ENCODE results near the gene CCDC3.
A peak's percentile ranks its signal among the peaks of the same experiment; 100 is the strongest.

The CCDC3 gene

DNA sequence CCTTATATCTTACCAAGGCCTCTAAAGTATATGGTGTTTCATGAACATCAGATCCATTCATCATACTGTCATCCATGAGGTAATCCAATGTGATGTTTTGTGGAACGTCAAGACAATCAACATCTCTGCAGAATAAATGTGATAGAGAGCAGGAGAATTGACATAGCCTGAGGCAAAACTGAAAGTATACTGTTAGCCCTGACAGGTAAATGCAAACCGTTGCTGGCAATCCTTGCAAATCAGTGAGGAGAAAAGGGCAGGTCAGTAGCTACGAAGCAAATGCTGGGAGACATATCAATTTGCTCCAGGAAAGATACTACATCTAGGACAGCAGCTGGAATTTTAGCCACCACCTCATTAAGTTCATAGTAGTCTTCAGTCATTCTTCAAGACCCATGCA is 4.5 kb upstream of the CCDC3 start:
- DNase-seq (ENCODE audit: low read depth) = no peak
- TF ChIP-seq POLR2A (IDR thresholded peaks at IDR 0.05; ENCODE audit: extremely low read depth, insufficient read length) (no peak), MAX (IDR thresholded peaks at IDR 0.05; ENCODE audit: low read depth, low read length) (no peak), MYC (IDR thresholded peaks at IDR 0.05; ENCODE audit: low read depth, low read length) (no peak)
- TF ChIP-seq, protein P1, sequence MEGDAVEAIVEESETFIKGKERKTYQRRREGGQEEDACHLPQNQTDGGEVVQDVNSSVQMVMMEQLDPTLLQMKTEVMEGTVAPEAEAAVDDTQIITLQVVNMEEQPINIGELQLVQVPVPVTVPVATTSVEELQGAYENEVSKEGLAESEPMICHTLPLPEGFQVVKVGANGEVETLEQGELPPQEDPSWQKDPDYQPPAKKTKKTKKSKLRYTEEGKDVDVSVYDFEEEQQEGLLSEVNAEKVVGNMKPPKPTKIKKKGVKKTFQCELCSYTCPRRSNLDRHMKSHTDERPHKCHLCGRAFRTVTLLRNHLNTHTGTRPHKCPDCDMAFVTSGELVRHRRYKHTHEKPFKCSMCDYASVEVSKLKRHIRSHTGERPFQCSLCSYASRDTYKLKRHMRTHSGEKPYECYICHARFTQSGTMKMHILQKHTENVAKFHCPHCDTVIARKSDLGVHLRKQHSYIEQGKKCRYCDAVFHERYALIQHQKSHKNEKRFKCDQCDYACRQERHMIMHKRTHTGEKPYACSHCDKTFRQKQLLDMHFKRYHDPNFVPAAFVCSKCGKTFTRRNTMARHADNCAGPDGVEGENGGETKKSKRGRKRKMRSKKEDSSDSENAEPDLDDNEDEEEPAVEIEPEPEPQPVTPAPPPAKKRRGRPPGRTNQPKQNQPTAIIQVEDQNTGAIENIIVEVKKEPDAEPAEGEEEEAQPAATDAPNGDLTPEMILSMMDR (IDR thresholded peaks at IDR 0.05; ENCODE audit: low read depth, low read length) = no peak
- H3K4me3 ChIP-seq (ENCODE audit: low read depth, low read length) = no peak overlapping the region

DNA sequence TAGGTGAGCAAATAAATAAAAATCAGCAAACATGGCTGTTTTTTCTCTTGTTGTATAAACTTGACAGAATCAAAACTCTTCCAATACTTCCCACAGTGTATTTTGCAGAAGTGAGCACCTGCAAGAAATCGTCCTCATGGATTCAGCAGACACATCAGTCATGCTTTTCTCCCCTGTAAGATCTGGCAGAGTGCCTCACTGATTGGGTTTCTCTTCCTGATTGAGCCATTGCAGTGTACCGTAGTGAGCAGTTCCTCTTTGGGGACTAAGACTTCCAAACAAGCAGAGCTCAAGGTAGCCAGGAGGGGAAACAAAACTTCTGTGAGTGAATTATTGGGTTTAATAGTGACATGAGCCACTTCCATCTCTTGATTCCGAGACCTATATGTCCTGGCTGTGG is 2.2 kb upstream of the CCDC3 start:
- DNase-seq (ENCODE audit: low read depth) = peak; percentile 41
- no peak for TF ChIP-seq MYC (IDR thresholded peaks at IDR 0.05; ENCODE audit: low read depth, low read length)
- TF ChIP-seq, protein P1 (IDR thresholded peaks at IDR 0.05; ENCODE audit: low read depth, low read length) = no peak
- no peak for TF ChIP-seq POLR2A (IDR thresholded peaks at IDR 0.05; ENCODE audit: extremely low read depth, insufficient read length)
- no peak for TF ChIP-seq MAX (IDR thresholded peaks at IDR 0.05; ENCODE audit: low read depth, low read length)
- no peak overlapping the region for H3K4me3 ChIP-seq (ENCODE audit: low read depth, low read length)

DNA sequence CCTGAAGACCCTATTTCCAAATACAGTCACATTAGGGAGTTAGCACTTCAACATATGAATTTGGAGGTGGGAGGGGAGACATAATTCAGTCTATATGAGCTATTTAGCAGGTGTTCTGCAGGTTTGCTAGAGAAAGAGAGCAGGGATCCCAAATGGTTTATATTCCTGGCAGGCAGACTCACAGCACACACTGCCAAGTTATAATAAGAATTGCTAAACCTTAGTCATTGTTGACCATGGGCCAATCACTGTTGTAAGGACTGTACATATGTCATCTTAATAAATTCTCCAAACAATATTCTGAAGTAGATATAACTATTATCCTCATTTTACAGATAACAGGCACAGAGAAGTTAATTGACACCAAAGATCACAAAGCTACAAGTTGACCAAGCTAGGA is 1.5 kb upstream of the CCDC3 start:
- no peak for DNase-seq (ENCODE audit: low read depth)
- TF ChIP-seq MYC (IDR thresholded peaks at IDR 0.05; ENCODE audit: low read depth, low read length) (no peak), POLR2A (IDR thresholded peaks at IDR 0.05; ENCODE audit: extremely low read depth, insufficient read length) (no peak), MAX (IDR thresholded peaks at IDR 0.05; ENCODE audit: low read depth, low read length) (no peak)
- TF ChIP-seq, protein P1 (IDR thresholded peaks at IDR 0.05; ENCODE audit: low read depth, low read length) = no peak

DNA sequence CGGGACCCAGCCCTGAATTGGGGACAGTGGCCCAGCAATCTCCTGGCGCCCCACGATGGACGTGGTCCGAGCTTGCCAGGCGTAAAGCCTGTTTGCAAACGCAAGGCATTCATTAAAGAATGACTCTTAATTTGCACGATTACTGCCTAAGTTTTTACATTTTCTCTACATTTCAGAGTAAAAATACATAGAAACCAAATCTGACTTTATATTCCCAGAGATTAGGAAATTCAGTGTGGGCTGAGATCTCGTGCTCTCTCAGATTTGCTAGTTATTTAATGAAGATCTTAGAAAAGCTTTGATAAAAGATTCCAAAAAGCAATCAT is 337 bp upstream of the CCDC3 start:
- peak overlapping the region; percentile 51 for H3K4me3 ChIP-seq (ENCODE audit: low read depth, low read length)
- TF ChIP-seq MAX (IDR thresholded peaks at IDR 0.05; ENCODE audit: low read depth, low read length) (no peak), POLR2A (IDR thresholded peaks at IDR 0.05; ENCODE audit: extremely low read depth, insufficient read length) (no peak), MYC (IDR thresholded peaks at IDR 0.05; ENCODE audit: low read depth, low read length) (no peak)
- TF ChIP-seq, protein P1 (IDR thresholded peaks at IDR 0.05; ENCODE audit: low read depth, low read length) = no peak
- no peak for DNase-seq (ENCODE audit: low read depth)

More for the DNA sequence above, 1.5 kb upstream of the CCDC3 start:
- no peak overlapping the region for H3K4me3 ChIP-seq (ENCODE audit: low read depth, low read length)

DNA sequence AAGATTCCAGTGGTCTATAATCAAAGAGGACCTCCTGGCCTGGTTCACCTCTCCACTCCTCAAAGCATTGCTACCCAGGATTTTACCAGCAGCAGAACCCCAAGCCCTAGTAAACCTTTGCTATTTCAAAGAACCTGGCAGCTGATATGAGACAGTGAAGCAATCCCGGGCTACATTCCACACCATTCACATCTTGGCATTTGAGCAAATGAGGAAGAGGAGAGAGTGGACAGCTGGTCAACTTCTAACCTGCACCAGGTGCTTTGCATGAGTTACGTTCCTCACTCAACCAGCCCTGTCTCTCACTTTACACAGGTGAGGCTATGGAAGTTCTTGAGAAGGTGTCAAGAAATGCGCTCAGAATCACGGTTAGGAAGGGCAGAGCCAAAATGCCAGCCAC is 1.1 kb downstream of the CCDC3 start:
- no peak for TF ChIP-seq MAX (IDR thresholded peaks at IDR 0.05; ENCODE audit: low read depth, low read length)
- H3K4me3 ChIP-seq (ENCODE audit: low read depth, low read length) = peak overlapping the region; percentile 21
- DNase-seq (ENCODE audit: low read depth) = no peak

GRCh38 chr10:12999849-13000248 is 1.7 kb downstream of the CCDC3 start:
- peak overlapping the region; percentile 21 for H3K4me3 ChIP-seq (ENCODE audit: low read depth, low read length)
- no peak for TF ChIP-seq MYC (IDR thresholded peaks at IDR 0.05; ENCODE audit: low read depth, low read length)
- TF ChIP-seq, protein P1 (IDR thresholded peaks at IDR 0.05; ENCODE audit: low read depth, low read length) = no peak
- TF ChIP-seq POLR2A (IDR thresholded peaks at IDR 0.05; ENCODE audit: extremely low read depth, insufficient read length) = no peak
- no peak for TF ChIP-seq MAX (IDR thresholded peaks at IDR 0.05; ENCODE audit: low read depth, low read length)

More at GRCh38 chr10:12999849-13000248, 1.7 kb downstream of the CCDC3 start:
- DNase-seq (ENCODE audit: low read depth) = no peak

Data from NB4 (cell line).